C4-2B (cell line): ENCODE measurements around the gene MRPS30.
"Not testable (repeated sequence)": the region's sequence is repeated elsewhere in the genome, so short reads cannot be mapped to it uniquely, and the experiment has no call there.

Experiments used
- CTCF ChIP-seq: fragments of 450-650 bp; conservative IDR thresholded peaks from 2 replicates; pipeline ENCODE4 v1.5.1; 2017; ENCODE audit warnings: mild to moderate bottlenecking
- ZFX ChIP-seq: fragments of 450-650 bp; IDR thresholded peaks from 2 replicates; pipeline ENCODE4 v1.6.1; 2017

- TF ChIP-seq CTCF, ZFX: not testable (repeated sequence)
Measured at GRCh38 chr5:44789372-44789995, 19.3 kb upstream of the MRPS30 start.
